ENCODE measurements around the gene RERGL. TPM values are rescaled to one million over a fixed set of nuclear protein-coding genes. Genes with fewer than 3 reads are reported as not detected.

Gene RERGL
- total RNA-seq, 1 experiment from 2014 or later, result not detected

DNA sequence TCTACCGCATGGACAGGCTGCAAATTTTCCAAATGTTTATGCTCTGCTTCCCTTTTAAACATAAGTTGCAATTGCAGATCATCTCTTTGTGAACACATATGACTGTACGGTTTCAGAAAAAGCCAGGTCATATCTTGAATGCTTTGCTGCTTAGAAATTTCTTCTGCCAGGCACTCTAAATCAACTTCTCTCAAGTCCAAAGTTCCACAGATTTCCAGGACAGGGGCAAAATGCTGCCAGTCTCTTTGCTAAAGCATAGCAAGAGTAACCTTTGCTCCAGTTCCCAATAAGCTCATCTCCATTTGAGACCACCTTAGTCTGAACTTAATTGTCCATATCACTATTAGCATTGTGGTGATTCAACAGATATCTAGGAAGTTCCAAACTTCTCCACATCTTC is 13.6 kb upstream of the RERGL start:
- no peak overlapping the region for H3K4me3 ChIP-seq (replicated peaks in 1 of 2; ENCODE audit: low read depth in 1 of 2, low read length in 2 of 2)
- no peaks in the 10 kb centered on the region for H3K4me1 ChIP-seq (ENCODE audit: control insufficient read depth in 1 of 2, insufficient read depth in 2 of 2, low read length in 2 of 2)
- intact Hi-C loops (cut with micrococcal nuclease), result no loop called here
- CTCF ChIA-PET, result no interaction called here
- no peaks in the 10 kb centered on the region for H3K9me2 ChIP-seq (ENCODE audit: insufficient read depth)
- no peak for DNase-seq (ENCODE audit: low read depth, low spot score)
- no TSS peak for BruUV-seq (replicated peaks)
- H2AFZ ChIP-seq (ENCODE audit: low read depth, low read length, poor library complexity, severe bottlenecking), result no peak overlapping the region
- RAD21 ChIA-PET (ENCODE audit: low non-redundant PET in 1 of 2, low total read pairs in 2 of 2, uncharacterized antibody in 2 of 2, unreplicated experiment in 2 of 2), result no interaction called here
- H3K9me3 ChIP-seq (ENCODE audit: control insufficient read depth in 1 of 2, insufficient read depth in 1 of 2, low read depth in 1 of 2, low read length in 2 of 2), result no peaks in the 10 kb centered on the region
- no peak overlapping the region for H3K4me2 ChIP-seq (ENCODE audit: low read length)
- H3K27ac ChIP-seq (ENCODE audit: low read depth, low read length), result no peak overlapping the region
- H4K20me1 ChIP-seq (ENCODE audit: insufficient read depth), result no peaks in the 10 kb centered on the region
- no peaks in the 10 kb centered on the region for H3K79me2 ChIP-seq (ENCODE audit: insufficient read depth, low read length)
- POLR2A ChIA-PET, result no interaction called here
- H3K27me3 ChIP-seq (ENCODE audit: insufficient read depth, low read length), result no peaks in the 10 kb centered on the region
- ATAC-seq, result no peak
- no peak for TF ChIP-seq EZH2phosphoT487 (IDR thresholded peaks at IDR 0.05; ENCODE audit: borderline replicate concordance)
- TF ChIP-seq POLR2A (IDR thresholded peaks at IDR 0.05; ENCODE audit: borderline replicate concordance, extremely low read depth, insufficient read depth, insufficient read length), result no peak
- TF ChIP-seq EGR1 (IDR thresholded peaks at IDR 0.05; ENCODE audit: low read depth), result no peak
- no peak for TF ChIP-seq ZFX (IDR thresholded peaks at IDR 0.05)
- no peak for TF ChIP-seq ZNF274 (IDR thresholded peaks at IDR 0.05; ENCODE audit: low read depth, low read length)
- no peak for TF ChIP-seq EZH2 (IDR thresholded peaks at IDR 0.05)
- no peak for TF ChIP-seq FOSL1 (IDR thresholded peaks at IDR 0.05; ENCODE audit: low read depth)
- TF ChIP-seq, protein P1, sequence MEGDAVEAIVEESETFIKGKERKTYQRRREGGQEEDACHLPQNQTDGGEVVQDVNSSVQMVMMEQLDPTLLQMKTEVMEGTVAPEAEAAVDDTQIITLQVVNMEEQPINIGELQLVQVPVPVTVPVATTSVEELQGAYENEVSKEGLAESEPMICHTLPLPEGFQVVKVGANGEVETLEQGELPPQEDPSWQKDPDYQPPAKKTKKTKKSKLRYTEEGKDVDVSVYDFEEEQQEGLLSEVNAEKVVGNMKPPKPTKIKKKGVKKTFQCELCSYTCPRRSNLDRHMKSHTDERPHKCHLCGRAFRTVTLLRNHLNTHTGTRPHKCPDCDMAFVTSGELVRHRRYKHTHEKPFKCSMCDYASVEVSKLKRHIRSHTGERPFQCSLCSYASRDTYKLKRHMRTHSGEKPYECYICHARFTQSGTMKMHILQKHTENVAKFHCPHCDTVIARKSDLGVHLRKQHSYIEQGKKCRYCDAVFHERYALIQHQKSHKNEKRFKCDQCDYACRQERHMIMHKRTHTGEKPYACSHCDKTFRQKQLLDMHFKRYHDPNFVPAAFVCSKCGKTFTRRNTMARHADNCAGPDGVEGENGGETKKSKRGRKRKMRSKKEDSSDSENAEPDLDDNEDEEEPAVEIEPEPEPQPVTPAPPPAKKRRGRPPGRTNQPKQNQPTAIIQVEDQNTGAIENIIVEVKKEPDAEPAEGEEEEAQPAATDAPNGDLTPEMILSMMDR (IDR thresholded peaks at IDR 0.05 in 2 of 3, conservative IDR thresholded peaks at IDR 0.05 in 1 of 3; ENCODE audit: borderline replicate concordance in 1 of 3, insufficient read depth in 1 of 3, low read depth in 2 of 3, low read length in 2 of 3), result no peak
- no peak for TF ChIP-seq TCF7L2 (IDR thresholded peaks at IDR 0.05; ENCODE audit: borderline replicate concordance, extremely low read depth, insufficient read depth, insufficient read length)
- no peak for TF ChIP-seq SIN3A (IDR thresholded peaks at IDR 0.05; ENCODE audit: low read depth)
- no peak for TF ChIP-seq RAD21 (IDR thresholded peaks at IDR 0.05; ENCODE audit: low read depth)
- no peak for TF ChIP-seq YY1 (IDR thresholded peaks at IDR 0.05; ENCODE audit: extremely low read depth, insufficient replicate concordance, low read depth, low read length)
- TF ChIP-seq, protein P2, sequence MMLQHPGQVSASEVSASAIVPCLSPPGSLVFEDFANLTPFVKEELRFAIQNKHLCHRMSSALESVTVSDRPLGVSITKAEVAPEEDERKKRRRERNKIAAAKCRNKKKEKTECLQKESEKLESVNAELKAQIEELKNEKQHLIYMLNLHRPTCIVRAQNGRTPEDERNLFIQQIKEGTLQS (IDR thresholded peaks at IDR 0.05), result no peak
- H3K9ac ChIP-seq (ENCODE audit: low read length), result no peak overlapping the region
- H3K36me3 ChIP-seq (ENCODE audit: control insufficient read depth in 1 of 2, insufficient read depth in 2 of 2, low read length in 2 of 2), result no peaks in the 10 kb centered on the region
